ENCODE measurements around the gene ITGB1BP1.
A peak's percentile ranks its signal among the peaks of the same experiment; 100 is the strongest.

The ITGB1BP1 gene

DNA sequence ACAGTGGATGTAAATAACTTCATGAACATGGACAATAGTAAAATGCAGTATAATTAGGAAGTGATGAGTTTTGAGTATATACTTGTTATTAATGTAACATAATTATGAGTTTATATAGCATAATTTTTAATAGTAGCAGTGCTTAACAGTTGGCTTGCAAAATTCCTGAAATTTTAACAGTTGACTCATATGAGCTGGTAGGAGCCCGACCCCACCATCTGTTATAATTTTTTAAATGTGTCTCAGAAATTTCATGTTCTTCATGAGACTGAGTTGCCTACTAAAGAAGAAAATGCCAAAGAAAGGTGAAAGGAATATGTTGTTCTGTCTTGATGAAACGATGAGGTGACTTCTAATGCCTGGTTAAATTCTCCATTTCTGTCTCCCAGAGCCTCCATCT lies 62.6 kb downstream of the ITGB1BP1 start:
- TF ChIP-seq, protein P1, sequence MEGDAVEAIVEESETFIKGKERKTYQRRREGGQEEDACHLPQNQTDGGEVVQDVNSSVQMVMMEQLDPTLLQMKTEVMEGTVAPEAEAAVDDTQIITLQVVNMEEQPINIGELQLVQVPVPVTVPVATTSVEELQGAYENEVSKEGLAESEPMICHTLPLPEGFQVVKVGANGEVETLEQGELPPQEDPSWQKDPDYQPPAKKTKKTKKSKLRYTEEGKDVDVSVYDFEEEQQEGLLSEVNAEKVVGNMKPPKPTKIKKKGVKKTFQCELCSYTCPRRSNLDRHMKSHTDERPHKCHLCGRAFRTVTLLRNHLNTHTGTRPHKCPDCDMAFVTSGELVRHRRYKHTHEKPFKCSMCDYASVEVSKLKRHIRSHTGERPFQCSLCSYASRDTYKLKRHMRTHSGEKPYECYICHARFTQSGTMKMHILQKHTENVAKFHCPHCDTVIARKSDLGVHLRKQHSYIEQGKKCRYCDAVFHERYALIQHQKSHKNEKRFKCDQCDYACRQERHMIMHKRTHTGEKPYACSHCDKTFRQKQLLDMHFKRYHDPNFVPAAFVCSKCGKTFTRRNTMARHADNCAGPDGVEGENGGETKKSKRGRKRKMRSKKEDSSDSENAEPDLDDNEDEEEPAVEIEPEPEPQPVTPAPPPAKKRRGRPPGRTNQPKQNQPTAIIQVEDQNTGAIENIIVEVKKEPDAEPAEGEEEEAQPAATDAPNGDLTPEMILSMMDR (IDR thresholded peaks at IDR 0.05; ENCODE audit: low read depth, low read length): no peak
- DNase-seq (ENCODE audit: low read depth, low spot score): no peak
- H3K4me3 ChIP-seq (ENCODE audit: low read depth, low read length): no peak overlapping the region
- in situ Hi-C loops (cut with HindIII; ENCODE audit: low sequenced_read_pairs): no loop called here

DNA sequence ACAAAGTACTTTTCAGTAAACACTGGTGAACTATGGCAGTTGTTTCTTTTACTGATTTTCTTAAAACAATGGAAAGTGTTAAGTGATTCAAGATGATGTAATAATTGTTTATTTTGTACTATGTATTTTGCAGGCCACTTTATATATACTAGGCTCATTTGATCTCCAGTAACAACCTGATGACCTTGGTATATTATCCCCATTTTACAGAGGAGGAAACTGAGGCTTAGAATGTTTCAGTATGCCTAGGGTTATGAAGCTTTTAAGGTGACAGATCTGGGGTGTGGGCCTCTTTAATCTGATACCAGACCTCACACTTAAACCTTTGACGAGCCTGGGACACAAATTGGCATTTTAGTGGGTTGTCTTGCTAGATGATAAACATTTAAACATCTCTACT lies 63.2 kb downstream of the ITGB1BP1 start:
- TF ChIP-seq, protein P1 (IDR thresholded peaks at IDR 0.05; ENCODE audit: low read depth, low read length): no peak
- in situ Hi-C loops (cut with HindIII; ENCODE audit: low sequenced_read_pairs): no loop called here
- no peak overlapping the region for H3K4me3 ChIP-seq (ENCODE audit: low read depth, low read length)
- DNase-seq (ENCODE audit: low read depth, low spot score): no peak

DNA sequence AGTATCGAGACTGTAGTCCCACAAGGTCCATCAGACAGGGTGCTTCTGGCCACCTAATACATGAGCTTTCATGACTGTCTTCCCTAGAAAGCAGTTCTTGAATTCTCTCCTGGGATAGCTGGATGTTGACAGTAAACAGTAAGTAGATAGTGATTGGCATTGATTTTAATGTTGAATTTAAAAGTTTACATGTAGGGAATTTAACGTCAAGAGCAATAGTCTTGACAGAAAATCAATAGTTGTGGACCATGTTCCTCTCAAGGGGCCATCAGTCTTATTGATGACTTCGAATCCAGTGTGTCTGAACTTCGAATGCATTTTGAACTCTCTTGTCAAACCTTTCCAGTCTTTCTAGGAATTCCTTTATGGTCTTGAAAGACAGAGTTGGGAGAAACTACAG lies 63.9 kb downstream of the ITGB1BP1 start:
- no peak overlapping the region for H3K4me3 ChIP-seq (ENCODE audit: low read depth, low read length)
- in situ Hi-C loops (cut with HindIII; ENCODE audit: low sequenced_read_pairs): no loop called here
- DNase-seq (ENCODE audit: low read depth, low spot score): no peak
- TF ChIP-seq, protein P1 (IDR thresholded peaks at IDR 0.05; ENCODE audit: low read depth, low read length): no peak

DNA sequence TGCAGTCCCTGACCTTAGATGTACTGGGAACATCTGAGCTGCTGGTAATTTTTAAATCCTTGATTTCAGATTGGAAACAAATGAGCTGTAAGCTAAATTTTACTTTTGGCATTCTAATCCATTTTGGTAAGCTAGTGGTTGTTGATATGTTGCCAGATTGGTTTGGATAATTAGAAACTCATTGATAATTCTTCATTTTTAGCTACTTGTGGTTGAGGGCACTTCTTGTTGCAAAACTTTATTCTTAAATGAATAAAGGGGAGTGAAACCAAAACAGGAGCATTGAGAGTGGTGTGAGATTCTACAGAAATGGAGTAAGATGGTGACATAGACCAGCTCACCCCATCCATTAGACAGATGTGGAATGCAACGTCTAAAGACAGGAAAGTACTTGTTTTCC lies 64.5 kb downstream of the ITGB1BP1 start:
- in situ Hi-C loops (cut with HindIII; ENCODE audit: low sequenced_read_pairs): no loop called here
- TF ChIP-seq, protein P1 (IDR thresholded peaks at IDR 0.05; ENCODE audit: low read depth, low read length): no peak
- no peak overlapping the region for H3K4me3 ChIP-seq (ENCODE audit: low read depth, low read length)
- no peak for DNase-seq (ENCODE audit: low read depth, low spot score)

DNA sequence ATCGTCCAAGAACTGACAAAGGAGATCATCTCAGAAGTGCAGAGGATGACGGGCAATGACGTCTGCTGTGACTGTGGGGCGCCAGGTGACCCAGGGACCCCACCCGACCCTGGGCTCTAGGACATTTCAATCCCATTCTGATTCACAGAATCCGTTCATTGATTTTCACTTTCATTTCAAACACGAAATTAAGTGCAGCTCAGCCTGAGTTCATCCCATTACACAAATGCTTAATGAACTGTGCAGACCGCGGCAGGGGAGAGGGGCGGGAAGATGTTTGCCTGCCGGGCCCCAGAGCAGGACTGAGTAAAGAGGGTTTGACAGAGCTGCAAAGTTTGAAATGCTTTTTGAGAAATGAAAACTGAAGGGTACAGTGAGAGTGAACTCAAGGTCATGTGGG lies 67.1 kb downstream of the ITGB1BP1 start:
- in situ Hi-C loops (cut with HindIII; ENCODE audit: low sequenced_read_pairs): no loop called here
- no peak overlapping the region for H3K4me3 ChIP-seq (ENCODE audit: low read depth, low read length)
- DNase-seq (ENCODE audit: low read depth, low spot score): peak; percentile 30
- TF ChIP-seq, protein P1 (IDR thresholded peaks at IDR 0.05; ENCODE audit: low read depth, low read length): no peak

DNA sequence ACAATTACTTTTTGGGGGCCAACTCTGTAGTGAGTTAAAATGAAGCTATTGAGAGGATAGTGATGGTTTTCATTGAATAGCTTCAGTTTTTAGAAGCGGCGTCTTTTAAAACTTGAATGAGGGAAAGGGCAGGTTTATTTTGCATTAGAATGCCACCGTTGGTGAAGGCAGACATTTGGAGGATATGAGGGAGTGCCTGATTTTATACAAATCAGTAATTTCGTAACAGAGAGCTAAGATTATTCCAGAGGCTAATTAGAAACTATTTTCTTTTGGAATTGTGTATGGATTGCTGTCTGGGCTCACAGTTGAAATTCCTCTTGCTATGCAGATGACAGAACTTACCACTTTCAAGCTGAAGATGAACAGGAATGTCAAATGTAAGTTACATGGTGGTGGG lies 67.6 kb downstream of the ITGB1BP1 start:
- in situ Hi-C loops (cut with HindIII; ENCODE audit: low sequenced_read_pairs): no loop called here
- DNase-seq (ENCODE audit: low read depth, low spot score): no peak
- H3K4me3 ChIP-seq (ENCODE audit: low read depth, low read length): no peak overlapping the region
- TF ChIP-seq, protein P1 (IDR thresholded peaks at IDR 0.05; ENCODE audit: low read depth, low read length): no peak

DNA sequence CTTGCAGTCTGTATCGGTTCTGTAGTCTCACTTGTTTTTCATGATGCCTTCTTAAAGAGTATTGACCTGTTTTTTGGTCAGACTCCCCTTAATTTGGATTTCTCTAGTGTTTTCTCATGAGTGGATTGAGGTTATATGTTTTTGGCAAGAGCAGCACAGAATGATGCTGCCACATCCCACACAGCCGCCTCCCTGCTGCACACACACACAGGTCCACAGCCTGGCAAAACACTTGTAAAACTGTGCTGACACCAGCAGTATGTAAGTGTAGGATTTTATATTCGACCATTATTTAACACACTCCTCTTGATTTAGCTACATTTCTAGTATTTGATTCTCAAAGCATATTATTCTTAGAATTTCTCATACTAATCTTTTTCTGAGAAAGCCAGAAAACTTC lies 68.1 kb downstream of the ITGB1BP1 start:
- H3K4me3 ChIP-seq (ENCODE audit: low read depth, low read length): no peak overlapping the region
- in situ Hi-C loops (cut with HindIII; ENCODE audit: low sequenced_read_pairs): no loop called here
- TF ChIP-seq, protein P1 (IDR thresholded peaks at IDR 0.05; ENCODE audit: low read depth, low read length): no peak
- DNase-seq (ENCODE audit: low read depth, low spot score): no peak
